Measurements from ENCODE around the gene CABP2.
"Not testable (repeated sequence)": the region's sequence is repeated elsewhere in the genome, so short reads cannot be mapped to it uniquely, and the experiment has no call there.

Gene CABP2

DNA sequence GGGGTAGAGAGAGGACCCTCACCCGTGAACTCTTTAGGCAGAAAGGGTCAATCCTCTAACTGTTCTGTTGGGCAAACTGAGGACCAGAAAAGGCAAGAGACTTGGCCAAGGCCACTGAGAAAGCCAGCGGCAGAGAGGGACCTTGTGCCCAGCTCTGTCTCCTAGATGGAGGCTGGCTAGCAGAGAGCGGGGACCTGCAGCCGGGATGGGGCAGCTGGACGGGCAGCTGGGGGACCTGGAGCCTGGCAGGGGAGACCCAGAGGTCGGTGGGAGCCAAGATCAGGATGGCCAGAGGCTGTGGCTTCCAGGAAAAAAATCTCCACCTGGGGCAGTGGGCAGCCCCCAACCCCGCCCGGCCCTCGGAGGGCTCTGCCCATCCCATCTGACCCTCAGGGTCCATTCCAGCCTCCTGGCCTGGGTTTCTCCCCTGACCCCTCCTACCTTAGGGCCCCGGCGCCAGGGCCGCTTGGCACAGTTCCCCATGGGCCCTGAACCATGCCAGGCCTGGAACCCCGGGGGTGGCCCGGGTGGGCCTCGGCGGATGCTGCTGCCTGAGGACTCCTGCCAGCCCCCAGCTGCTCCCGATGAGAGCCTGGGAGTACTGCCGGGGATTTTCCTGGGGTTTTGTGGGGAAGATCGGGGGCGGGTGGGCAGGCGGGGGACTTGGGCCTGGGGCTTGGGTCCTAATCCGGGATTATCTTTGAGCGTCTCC is at the start of gene CABP2:
Gene CABP2 (minus strand): TSS at position 603 of the 712 bp plus-strand sequence. CDS start 120 bp downstream, at position 483.
- no peak for DNase-seq

DNA sequence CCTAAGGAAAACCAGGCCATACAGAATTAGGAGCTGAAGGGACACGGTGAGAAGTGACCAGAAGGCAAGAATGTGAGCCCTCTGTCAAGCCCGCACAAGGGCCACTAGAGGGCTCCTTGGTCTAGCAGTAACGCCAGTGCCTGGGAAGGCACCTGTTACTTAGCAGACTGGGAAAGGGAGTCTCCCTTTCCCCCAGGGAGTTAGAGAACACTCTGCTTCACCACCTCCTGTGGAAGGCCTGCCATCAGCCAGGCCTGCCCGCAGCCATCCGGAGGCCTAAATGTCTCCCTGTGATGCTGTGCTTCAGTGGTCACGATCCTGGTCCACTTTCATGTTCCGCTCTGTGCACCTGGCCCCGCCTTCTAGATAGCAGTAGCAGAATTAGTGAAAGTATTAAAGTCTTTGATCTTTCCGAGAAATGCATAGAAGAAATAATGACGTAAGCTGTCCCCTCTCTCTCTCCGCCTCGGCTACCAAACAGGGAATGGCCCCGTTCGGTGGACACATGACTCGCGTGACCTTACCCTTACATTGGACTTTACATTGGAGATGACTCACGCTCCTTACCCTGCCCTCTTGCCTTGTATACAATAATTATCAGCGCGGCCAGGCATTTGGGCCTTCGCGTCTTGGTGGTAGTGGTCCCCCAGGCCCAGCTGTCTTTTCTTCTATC is 49.6 kb upstream of the CABP2 start:
- DNase-seq: no peak

DNA sequence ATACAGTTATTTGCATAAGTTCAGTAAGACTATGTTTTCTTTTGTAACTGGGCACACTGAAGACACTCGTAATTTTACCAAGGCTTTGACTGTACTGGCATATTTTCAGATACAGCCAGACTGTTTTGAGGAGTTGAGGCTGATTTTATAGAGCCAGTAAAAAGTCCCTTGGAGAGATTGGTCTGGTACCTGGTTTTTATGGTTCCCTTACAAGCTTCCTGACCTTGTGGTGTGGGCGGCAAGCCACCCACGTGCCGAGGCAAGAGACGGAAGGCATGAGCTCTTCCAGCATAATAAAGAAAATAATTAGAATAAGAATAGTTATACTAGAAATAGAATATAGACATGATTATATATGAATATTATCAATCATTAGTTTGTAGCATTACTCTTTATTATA is 49.1 kb upstream of the CABP2 start:
- DNase-seq: no peak

DNA sequence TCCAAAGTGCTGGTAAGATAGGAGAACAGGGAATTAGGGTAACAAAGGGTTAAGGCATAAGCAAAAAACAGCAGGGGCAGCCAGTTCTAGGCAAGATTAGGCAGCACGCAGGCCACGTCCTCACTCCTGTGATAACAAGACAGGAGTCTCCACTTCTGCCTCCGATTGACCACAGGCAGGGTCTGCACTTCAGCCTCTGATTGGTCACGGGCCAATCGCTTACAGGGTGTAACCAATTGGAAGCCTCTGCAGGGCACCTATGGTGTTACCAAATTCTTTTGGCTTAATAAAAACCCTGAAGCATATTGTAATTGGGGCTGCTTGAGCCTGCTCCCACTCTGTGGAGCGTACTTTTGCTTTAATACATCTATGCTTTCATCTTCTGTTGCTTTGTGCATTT is 48.2 kb upstream of the CABP2 start:
- DNase-seq: no peak

DNA sequence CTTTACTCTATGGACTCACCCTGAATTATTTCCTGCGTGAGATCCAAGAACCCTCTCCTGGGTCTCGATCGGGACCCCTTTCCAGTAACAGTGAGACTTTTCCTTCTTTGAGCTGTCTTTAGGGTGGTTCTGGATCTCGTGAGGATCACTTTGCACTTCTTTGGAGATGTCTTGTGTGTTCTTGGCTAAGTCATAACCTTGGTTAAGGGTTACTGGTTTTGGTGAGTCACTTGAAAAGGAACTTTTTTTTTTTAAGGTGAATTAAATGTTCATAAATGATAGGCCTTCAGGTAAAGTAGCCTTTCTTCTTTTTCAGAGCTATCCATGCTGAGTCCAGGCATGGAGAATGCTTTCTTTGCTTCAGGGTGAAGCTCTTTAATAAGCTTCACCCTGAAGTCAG is 41.0 kb upstream of the CABP2 start:
- no peak for DNase-seq

GRCh38 chr11:67563705-67564114 is 40.5 kb upstream of the CABP2 start:
- DNase-seq: not testable (repeated sequence)

DNA sequence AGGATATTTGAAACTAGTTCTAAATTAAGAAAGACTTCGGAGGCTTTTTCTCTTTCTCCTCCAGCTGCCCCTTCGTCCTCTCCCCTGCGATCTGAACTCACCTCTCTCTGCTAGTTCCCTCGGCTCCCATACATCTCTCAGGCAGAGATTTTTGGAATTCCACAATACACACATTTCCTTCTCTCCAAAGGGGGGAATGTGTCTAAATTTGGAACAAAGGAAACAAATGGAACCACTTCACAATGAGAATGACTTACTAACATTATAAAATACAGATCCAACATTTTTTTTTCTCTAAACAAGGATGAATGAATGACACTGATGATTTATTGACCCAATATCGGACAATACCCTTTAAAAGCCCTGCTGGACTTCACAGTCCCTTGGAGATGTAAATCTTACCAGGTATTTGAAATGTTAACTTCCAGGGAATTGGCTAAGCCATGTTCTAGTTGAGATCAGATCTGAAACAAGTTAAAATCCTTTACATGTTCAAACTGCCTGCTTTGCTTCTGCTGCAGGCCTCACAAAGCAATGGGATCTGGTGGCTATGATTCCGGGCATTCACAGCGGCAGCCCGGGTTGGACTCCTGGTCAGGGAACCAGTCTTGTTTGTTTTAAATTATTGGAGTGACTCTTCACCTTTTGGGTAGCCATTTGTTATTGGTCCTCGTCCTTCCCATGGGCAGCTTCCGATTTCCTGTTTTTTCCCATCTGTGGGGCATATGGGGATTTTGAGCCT is 39.9 kb upstream of the CABP2 start:
- DNase-seq: no peak

DNA sequence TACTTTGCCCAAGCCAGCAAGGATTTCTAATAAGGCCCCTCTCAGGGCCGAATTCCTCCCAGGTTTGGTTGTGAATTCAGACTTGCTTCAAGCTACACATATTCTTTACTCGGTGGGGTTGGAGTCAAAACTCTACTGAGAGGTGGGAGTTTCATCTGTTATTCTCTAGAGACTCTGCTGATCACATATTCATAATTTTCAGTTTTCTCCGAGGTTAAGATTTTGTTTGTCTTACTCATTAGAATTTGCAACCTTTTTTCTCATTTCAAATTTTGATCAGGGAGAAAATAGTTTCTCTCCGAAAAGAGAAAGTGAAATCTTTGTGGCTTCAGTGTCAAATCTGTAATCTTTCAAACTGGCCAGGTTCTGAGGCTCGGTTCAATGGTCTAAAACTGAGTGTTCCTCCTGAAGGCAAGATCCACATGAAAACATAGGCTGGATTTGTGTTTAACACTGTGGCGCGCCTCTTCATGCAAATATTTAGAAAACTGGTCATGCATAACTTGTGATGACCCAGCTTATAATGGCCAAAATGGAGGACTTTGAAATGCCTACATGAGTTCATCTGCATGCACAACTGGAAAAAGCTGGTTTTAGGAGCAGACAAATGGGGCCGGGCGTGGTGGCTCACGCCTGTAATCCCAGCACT is 38.8 kb upstream of the CABP2 start:
- DNase-seq: no peak

DNA sequence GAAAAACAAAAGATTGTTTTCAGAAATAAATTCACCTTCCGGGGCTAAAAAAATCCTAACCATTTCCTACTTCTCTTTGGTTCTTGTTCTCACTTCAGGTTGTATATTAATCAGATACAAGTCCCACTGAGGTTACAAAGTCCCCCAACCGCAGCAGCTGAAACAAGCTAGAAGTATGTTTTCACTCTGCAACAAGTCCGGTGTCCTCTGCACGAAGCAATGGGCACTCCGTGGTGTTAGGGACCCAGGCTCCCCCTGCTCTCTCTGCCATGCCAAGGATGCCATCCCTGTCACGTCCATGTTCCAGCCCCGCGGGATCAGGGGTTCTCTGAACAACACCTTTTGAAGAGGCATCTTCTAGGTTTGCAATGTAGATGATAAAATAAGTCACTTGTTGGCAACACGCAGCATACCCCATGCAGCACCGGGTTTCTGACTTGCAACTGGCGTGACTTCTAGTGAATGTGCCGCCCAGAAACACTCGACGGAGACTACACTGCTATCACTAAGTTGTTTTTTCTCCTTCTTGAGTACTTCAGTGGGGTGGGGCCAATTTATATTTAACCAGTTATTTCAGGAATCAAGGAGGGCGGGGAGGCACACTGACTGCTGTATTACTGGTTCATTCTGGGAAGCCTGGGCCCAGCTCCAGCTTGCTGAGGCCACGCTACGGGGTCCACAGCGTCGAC is 35.0 kb upstream of the CABP2 start:
- DNase-seq: no peak

- DNase-seq: no peak
These were observed 33.0 kb upstream of the CABP2 start for GRCh38 chr11:67556244-67556643.

DNA sequence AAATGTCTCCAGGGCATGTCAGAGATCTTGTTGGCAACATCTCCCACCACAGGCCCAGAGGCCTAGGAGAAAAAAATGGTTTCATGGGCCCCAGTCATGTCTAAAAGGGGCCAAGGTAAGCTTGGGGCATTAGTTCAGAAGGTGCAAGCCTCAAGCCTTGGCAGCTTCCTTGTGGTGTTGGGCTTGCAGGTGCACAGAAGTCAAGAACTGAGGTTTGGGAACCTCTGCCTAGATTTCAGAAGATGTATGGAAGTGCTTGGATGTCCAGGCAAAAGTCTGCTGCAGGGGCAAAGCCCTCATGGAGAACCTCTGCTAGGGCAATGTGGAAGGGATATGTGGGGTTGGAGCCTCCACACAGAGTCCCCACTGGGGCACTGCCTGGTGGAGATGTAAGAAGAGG is 28.5 kb upstream of the CABP2 start:
- not testable (repeated sequence) for DNase-seq

DNA sequence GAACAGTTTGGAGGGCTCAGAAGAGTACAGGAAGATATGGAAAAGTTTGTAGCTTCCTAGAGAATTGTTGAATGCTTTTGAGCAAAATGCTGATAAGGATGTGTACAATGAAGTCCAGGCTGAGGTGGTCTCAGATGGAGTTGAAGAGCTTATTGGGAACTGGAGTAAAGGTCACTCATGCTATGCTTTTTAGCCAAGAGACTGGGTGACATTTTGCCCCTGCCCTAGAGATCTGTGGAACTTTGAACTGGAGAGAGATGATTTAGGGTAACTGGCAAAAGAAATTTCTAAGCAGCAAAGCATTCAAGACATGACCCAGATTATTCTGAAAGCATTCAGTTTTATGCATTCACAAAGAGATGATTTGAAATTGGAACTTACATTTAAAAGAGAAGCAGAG is 27.9 kb upstream of the CABP2 start:
- DNase-seq: no peak

- no peak for DNase-seq
These were observed 25.4 kb upstream of the CABP2 start for GRCh38 chr11:67548555-67549110.

- not testable (repeated sequence) for DNase-seq
These were observed 24.9 kb upstream of the CABP2 start for GRCh38 chr11:67548112-67548511.

DNA sequence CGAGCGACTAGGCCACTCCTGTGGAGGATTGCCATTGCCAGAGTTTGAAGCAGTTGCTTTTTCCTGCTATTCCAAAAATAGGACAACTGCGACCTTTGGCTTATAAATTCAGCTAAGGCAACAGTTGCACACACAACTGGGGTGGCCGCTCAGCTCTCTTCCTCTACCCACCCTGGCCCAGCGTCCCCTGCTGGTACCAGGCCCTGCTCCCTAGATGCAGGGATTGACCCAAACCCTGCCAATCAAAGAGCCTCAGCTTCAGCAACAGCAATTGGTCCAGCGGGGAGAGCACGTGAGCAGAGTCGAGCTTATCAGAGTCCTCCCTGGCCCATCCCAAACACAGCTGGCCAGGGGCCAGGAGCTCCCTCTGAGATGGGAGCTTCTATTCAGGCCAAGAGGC is 22.0 kb upstream of the CABP2 start:
- DNase-seq: no peak

- DNase-seq: no peak
These were observed 21.5 kb upstream of the CABP2 start for GRCh38 chr11:67544616-67545242.

DNA sequence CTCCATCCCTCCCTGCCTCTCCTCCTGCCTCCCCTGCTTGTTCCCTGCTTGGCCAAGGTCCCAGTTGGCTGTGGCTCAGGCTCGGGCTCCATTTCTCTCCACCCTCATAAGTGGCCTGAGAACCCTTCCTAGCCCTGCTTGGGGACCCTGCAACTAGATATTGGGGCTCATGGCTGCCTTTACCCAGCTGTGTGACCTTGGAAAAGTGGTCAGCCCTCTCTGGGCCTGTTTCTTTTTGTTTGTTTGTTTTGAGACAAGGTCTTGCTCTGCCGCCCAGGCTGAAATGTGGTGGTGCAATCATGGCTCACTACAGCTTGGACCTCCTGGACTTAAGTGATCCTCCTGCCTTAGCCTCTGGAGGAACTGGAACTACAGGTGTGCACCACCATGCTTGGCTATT is 20.3 kb upstream of the CABP2 start:
- DNase-seq: no peak

DNA sequence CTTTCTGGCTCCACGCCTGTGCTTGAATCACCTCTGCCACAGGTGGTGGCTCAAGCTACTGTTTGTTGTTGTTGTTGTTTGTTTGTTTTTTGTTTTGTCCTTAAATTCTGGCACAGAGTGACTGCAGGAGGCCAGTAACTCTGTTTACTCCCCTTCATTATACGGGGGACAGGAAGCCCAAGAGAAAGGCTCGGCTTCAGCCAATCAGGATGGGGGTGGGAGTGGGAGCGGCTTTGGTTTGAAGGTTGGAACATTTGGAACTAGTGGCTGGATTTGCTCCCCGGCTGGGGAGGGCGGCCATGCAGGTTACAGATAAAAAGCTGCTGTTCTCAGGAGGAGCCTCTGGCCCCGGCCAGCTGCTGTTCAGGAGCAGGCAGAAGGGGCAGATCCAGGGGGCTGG is 19.7 kb upstream of the CABP2 start:
- no peak for DNase-seq

DNA sequence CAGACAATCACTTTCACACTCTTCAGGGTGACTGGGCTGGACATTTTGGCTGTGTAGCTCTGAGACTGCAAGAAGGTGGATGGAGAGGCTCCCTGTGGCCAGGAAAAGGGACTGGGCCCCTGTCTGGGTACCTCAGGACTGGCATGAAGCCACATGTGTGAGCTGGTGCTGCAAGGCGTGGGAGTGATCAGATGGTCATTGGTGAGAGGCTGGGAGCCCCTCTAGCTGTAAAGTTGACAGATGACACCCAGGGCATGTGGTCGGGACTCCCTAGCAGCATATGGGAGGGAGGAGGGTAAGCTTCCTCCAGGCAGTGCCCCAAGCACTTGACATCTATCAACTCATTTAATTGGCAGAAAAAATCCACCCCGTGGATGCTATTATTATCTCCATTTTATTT is 18.9 kb upstream of the CABP2 start:
- no peak for DNase-seq

DNA sequence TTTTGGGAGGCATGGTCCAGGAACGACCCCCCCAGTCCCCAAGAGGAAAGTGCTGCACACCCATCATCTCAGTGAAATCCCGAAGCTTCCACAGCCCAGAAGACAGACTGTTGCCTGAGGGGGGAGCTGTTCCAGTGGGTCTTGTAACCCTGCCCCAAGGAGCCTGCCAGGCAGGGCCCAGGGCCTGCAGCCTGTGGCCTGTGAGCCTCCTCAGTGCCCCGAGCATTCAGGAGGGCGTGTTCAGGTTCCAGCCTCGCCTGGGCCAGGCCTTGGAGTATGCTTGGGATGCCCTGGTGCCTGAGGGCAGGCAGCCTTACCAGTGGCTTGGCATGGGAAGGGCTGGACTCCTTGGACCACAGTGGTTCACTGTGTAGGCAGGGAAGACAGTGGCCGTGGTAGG is 18.0 kb upstream of the CABP2 start:
- DNase-seq: no peak

- DNase-seq: no peak
These were observed 16.3 kb upstream of the CABP2 start for GRCh38 chr11:67539550-67539949.

Data from KG1 (cell line).